SU-DHL-6 (cell line): ENCODE measurements around the gene SENP2.

Experiments
- H2AFZ ChIP-seq: fragments of 200-600 bp; sonication (generic); 2 replicates; pipeline ENCODE4 v1.6.1; 2014; ENCODE audit warnings: low read depth, mild to moderate bottlenecking, moderate library complexity, mixed read lengths, antibody characterized with exemption, low read length; ENCODE audit not compliant: severe bottlenecking
- H3F3A ChIP-seq: fragments of 200-600 bp; shearing (Covaris generic); 2 replicates; pipeline ENCODE4 v1.6.0; 2016; ENCODE audit warnings: antibody characterized with exemption, mild to moderate bottlenecking; ENCODE audit not compliant: insufficient read depth
- H3K27ac ChIP-seq: fragments of 200-600 bp; sonication (generic); 2 replicates; pipeline ENCODE4 v1.5.1; 2016; ENCODE audit warnings: low read depth, mild to moderate bottlenecking, low read length, moderate library complexity, mixed read lengths
- H3K27me3 ChIP-seq: fragments of 200-600 bp; sonication (generic), shearing (Covaris generic); 2 replicates; pipeline ENCODE4 v1.6.0; 2014; ENCODE audit warnings: mild to moderate bottlenecking, low read length
- H3K36me3 ChIP-seq: fragments of 200-600 bp; sonication (generic); 2 replicates; pipeline ENCODE4 v1.6.1; 2014; ENCODE audit warnings: mild to moderate bottlenecking, low read length, mixed read lengths
- H3K4me2 ChIP-seq: fragments of 300-600, 200-600 bp; shearing (Covaris generic), sonication (generic); 2 replicates; pipeline ENCODE4 v1.6.0; 2014; ENCODE audit warnings: low read length, low read depth, mild to moderate bottlenecking; ENCODE audit not compliant: poor library complexity, severe bottlenecking
- H3K4me3 ChIP-seq: fragments of 200-600 bp; sonication (generic); 2 replicates; pipeline ENCODE4 v1.5.1; 2014; ENCODE audit warnings: antibody characterized with exemption, low read length, mild to moderate bottlenecking, mixed read lengths; ENCODE audit not compliant: insufficient read depth, poor library complexity, severe bottlenecking
- H3K79me2 ChIP-seq: fragments of 200-600 bp; sonication (generic); 2 replicates; pipeline ENCODE4 v1.6.1; 2014; ENCODE audit warnings: mild to moderate bottlenecking, low read length, moderate library complexity; ENCODE audit not compliant: insufficient read depth
- H3K9ac ChIP-seq: fragments of 200-600 bp; sonication (generic); 2 replicates; pipeline ENCODE4 v1.7.0; 2014; ENCODE audit warnings: mild to moderate bottlenecking, low read length
- H3K9me2 ChIP-seq: fragments of 200-600 bp; sonication (generic); replicated peaks from 2 replicates; pipeline ENCODE4 v1.6.1; 2014; ENCODE audit warnings: low read length; ENCODE audit not compliant: insufficient read depth
- H3K9me3 ChIP-seq: fragments of 200-600 bp; sonication (generic); 2 replicates; pipeline ENCODE4 v1.6.1; 2014; ENCODE audit warnings: low read length, mixed read lengths; ENCODE audit not compliant: insufficient read depth
- H4K20me1 ChIP-seq: fragments of 200-600 bp; sonication (generic); 2 replicates; pipeline ENCODE4 v1.6.1; 2014; ENCODE audit warnings: low read depth, mild to moderate bottlenecking, antibody characterized with exemption, low read length, moderate library complexity, mixed read lengths
- CTCF ChIP-seq: fragments of 200-600 bp; sonication (generic); IDR thresholded peaks from one replicate; pipeline ENCODE4 v1.5.1; 2017; ENCODE audit warnings: antibody characterized with exemption, mild to moderate bottlenecking, low read length, moderate library complexity; ENCODE audit not compliant: insufficient read depth, poor library complexity, severe bottlenecking
- EZH2phosphoT487 ChIP-seq: fragments of 200-600 bp; sonication (generic), shearing (Covaris generic); conservative IDR thresholded peaks from 2 replicates; pipeline ENCODE4 v1.6.1; 2018; ENCODE audit warnings: mild to moderate bottlenecking, antibody characterized with exemption, low read length, moderate library complexity, mixed read lengths

Gene SENP2

GRCh38 chr3:185645596-185646381, 59.7 kb downstream of the SENP2 start:
- no peaks in the 10 kb centered on the region for H4K20me1 ChIP-seq
- no peak overlapping the region for H3K27ac ChIP-seq
- H3K4me3 ChIP-seq = no peak overlapping the region
- H3K36me3 ChIP-seq = no peaks in the 10 kb centered on the region
- H2AFZ ChIP-seq = no peak overlapping the region
- H3K27me3 ChIP-seq = no peaks in the 10 kb centered on the region
- H3K9me3 ChIP-seq = no peaks in the 10 kb centered on the region
- H3K9me2 ChIP-seq = no peaks in the 10 kb centered on the region
- H3K9ac ChIP-seq = no peak overlapping the region
- no peaks in the 10 kb centered on the region for H3F3A ChIP-seq
- no peak overlapping the region for H3K4me2 ChIP-seq
- no peaks in the 10 kb centered on the region for H3K79me2 ChIP-seq
- no peak for TF ChIP-seq EZH2phosphoT487
- TF ChIP-seq CTCF = no peak

DNA sequence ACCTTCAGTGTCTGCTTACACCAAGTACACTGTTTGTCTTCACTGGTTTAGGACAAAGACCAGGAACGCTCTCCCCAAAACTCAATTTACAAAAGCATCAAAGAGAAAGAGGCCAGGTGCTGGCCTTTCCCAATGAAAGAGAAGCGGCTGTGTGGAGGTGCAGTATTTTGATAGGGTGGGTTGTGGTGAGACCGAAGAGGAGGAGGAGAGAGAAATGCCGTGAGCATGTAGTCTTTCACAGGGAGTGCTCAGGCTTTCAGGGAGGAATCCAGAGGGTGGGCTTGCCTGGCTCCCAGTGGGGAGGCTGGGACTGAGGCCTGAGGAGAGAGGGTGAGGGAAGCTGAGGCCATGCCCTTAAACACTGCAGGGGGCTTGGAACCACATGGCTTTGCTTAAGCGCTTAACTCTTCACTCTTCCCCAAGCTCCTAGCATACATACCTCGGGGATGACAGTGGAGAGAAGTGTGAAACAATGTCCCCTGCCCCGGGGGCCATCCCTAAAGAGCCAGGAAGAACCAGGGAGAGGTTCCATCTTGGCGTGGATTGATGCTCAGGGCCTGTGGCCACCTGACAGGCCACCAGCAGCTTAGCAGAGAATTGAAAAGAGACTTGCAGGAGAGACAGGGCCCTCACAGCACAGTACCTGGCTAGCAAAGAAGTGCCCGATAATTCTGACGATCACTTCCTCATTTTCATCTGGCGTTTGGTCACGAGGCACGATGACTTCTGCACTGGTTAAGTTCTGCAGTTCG, 60.5 kb downstream of the SENP2 start:
- H4K20me1 ChIP-seq = no peaks in the 10 kb centered on the region
- H3F3A ChIP-seq = no peaks in the 10 kb centered on the region
- no peaks in the 10 kb centered on the region for H3K79me2 ChIP-seq
- H3K27me3 ChIP-seq = no peaks in the 10 kb centered on the region
- no peaks in the 10 kb centered on the region for H3K9me2 ChIP-seq
- H3K4me3 ChIP-seq = no peak overlapping the region
- no peak overlapping the region for H3K27ac ChIP-seq
- TF ChIP-seq EZH2phosphoT487 (no peak), CTCF (no peak)
- no peak overlapping the region for H2AFZ ChIP-seq
- no peaks in the 10 kb centered on the region for H3K9me3 ChIP-seq
- no peak overlapping the region for H3K4me2 ChIP-seq
- no peaks in the 10 kb centered on the region for H3K36me3 ChIP-seq
- H3K9ac ChIP-seq = no peak overlapping the region

- no peak overlapping the region for H3K4me3 ChIP-seq
- H3K27me3 ChIP-seq = no peaks in the 10 kb centered on the region
- H3K9me3 ChIP-seq = no peaks in the 10 kb centered on the region
- H3K9ac ChIP-seq = no peak overlapping the region
- no peaks in the 10 kb centered on the region for H3K36me3 ChIP-seq
- TF ChIP-seq EZH2phosphoT487 (no peak), CTCF (no peak)
- H2AFZ ChIP-seq = no peak overlapping the region
- H4K20me1 ChIP-seq = no peaks in the 10 kb centered on the region
- H3K27ac ChIP-seq = no peak overlapping the region
- H3K79me2 ChIP-seq = no peaks in the 10 kb centered on the region
- H3F3A ChIP-seq = no peaks in the 10 kb centered on the region
- H3K9me2 ChIP-seq = no peaks in the 10 kb centered on the region
- no peak overlapping the region for H3K4me2 ChIP-seq
Measured at GRCh38 chr3:185647134-185647879, 61.2 kb downstream of the SENP2 start.
